Skeletal muscle satellite cell (primary cell): ENCODE measurements around the gene VSTM2L.
"Not testable (repeated sequence)": the region's sequence is repeated elsewhere in the genome, so short reads cannot be mapped to it uniquely, and the experiment has no call there.

Experiments
- H3K27me3 ChIP-seq: 2 replicates; pipeline ENCODE4 v1.7.0; 2013; ENCODE audit warnings: low read length; ENCODE audit not compliant: control insufficient read depth, insufficient read depth
- H3K36me3 ChIP-seq: 2 replicates; pipeline ENCODE4 v1.7.0; 2013; ENCODE audit warnings: mild to moderate bottlenecking, control low read depth, low read length; ENCODE audit not compliant: insufficient read depth
- H3K4me1 ChIP-seq: 2 replicates; pipeline ENCODE4 v1.7.0; 2013; ENCODE audit warnings: low read length; ENCODE audit not compliant: control insufficient read depth, insufficient read depth
- H3K4me2 ChIP-seq: 2 replicates; pipeline ENCODE4 v1.7.0; 2013; ENCODE audit warnings: mild to moderate bottlenecking, low read length
- H3K4me3 ChIP-seq: 2 replicates; pipeline ENCODE4 v1.7.0; 2013; ENCODE audit warnings: low read length
- H3K9ac ChIP-seq: 2 replicates; pipeline ENCODE4 v1.7.0; 2013; ENCODE audit warnings: mild to moderate bottlenecking, low read depth, low read length, moderate library complexity
- H3K9me3 ChIP-seq: replicated peaks from 2 replicates; pipeline ENCODE4 v1.7.0; 2013; ENCODE audit warnings: mild to moderate bottlenecking, control low read depth, low read length

The VSTM2L gene

DNA sequence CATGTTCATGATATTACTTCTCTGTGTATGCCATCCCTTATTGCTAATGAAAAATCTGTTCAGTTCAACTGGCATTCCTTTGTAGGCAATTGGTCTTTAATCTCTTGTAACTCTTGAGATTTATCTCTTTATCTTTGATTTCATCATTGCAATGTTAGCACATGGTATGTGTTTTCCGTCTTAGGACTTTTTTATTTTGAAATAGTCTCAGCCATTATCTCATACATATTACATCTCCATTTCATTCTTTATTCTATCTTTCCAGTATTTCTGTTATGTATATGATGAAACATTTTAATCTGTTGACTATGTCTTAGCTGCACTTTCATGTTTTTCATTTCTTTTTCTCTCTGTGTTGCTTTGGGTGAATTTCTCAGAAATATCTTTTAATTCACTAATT lies 58.1 kb downstream of the VSTM2L start:
- no peaks in the 10 kb centered on the region for H3K36me3 ChIP-seq
- no peaks in the 10 kb centered on the region for H3K9me3 ChIP-seq
- no peak overlapping the region for H3K4me3 ChIP-seq
- H3K27me3 ChIP-seq = peaks cover 60% of the 10 kb centered on the region
- no peaks in the 10 kb centered on the region for H3K4me1 ChIP-seq
- H3K9ac ChIP-seq = no peak overlapping the region
- no peak overlapping the region for H3K4me2 ChIP-seq

- H3K9me3 ChIP-seq, H3K36me3 ChIP-seq, H3K9ac ChIP-seq, H3K4me3 ChIP-seq, H3K4me1 ChIP-seq, H3K4me2 ChIP-seq: not testable (repeated sequence)
- H3K27me3 ChIP-seq = peaks cover 40% of the 10 kb centered on the region
Observed at GRCh38 chr20:37963483-37963882, 60.6 kb downstream of the VSTM2L start.

DNA sequence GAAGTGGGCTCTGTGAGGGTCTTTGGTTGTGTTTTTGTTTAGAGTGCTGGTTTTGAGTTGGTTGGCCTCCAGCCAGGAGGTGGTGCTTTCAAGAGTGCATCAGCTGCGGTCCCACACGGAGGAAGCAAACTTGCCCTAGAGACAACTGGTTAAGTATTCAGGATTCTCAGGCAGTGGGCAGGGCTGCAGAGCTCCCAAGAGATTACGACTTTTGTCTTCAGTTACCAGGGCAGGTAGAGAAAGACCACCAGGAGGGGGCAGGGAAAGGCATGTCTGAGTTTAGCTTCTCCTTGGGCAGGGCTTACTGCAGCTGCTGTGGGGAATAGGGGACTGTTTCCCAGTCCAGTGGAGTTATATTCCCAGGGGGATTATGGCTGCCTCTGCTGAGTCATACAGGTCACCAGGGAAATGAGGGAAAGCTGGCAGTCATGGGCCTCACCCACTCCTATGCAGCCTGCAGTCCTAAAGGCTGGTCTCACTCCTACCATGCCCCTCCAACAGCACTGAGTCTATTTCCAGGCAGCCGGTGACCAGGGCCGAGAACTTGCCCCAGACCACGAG lies 66.0 kb downstream of the VSTM2L start:
- Histone ChIP-seq H3K4me2 (no peak overlapping the region), H3K9ac (no peak overlapping the region), H3K27me3 (peaks cover 12% of the 10 kb centered on the region), H3K4me3 (no peak overlapping the region), H3K9me3 (no peaks in the 10 kb centered on the region), H3K36me3 (no peaks in the 10 kb centered on the region), H3K4me1 (peaks cover 16% of the 10 kb centered on the region)

DNA sequence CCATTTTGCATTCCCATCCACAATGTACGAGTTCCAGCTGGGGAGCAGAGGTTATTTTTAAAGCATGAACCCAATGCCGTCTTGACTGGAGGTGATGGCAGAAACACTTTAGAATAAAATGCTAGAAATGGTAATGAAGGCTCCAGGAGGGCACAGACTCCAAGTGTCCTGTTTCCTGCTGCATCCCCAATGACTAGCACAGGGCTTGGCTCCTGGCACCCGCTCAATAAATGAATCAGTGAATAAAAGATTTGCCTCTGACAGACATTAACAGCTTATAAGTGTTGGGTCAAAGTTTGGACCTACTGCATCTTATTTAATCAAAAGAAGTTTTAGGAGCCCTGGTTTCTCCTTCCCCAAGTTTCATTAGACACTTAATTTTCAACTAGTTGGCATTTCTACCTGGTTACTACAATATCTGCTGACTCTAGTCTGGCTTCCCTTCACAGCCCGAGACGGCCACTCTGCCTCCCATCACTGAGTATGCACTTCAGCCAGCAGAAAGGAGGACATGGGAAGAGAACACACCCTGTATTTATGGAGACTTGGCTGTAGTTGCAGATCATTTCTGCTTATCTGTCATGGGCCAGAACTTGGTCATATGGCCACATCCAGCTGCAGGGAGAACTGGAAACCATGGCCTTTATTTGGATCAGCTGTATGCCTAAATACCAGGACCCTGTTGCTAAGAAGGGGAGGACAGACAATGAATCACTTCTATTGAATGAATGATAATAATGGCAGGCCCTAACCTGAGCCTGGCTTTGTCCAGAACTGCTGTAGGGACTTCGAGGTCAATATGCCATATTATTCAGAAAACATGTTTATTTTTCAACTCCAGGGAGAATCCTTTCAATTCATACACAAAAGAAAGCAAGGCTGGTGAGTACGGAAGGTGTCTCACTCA lies 67.3 kb downstream of the VSTM2L start:
- Histone ChIP-seq H3K9ac (no peak overlapping the region), H3K4me2 (peak overlapping the region; percentile 8), H3K9me3 (no peaks in the 10 kb centered on the region), H3K4me1 (peaks cover 16% of the 10 kb centered on the region), H3K27me3 (no peaks in the 10 kb centered on the region), H3K36me3 (no peaks in the 10 kb centered on the region), H3K4me3 (no peak overlapping the region)

DNA sequence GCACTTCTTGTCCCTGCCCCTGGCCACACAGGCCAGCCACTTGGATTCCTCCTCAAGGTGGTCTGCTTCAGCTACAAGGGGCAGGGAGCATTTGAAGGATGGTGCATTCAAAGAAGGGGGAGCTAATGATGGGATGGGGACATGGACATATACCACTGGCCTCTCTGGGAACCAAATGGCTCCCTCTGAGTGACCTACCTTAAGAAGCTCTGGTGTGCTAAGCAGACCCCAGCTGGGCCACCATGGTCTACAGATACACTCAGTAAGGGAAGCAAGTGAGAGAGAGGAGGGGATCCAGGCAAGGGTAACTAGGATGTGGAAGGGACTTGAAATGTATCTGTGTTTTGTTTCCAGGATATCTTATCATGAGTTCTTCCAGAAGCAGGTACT lies 67.9 kb downstream of the VSTM2L start:
- no peak overlapping the region for H3K4me2 ChIP-seq
- H3K4me3 ChIP-seq = no peak overlapping the region
- H3K9me3 ChIP-seq = no peaks in the 10 kb centered on the region
- peaks cover 16% of the 10 kb centered on the region for H3K4me1 ChIP-seq
- H3K36me3 ChIP-seq = no peaks in the 10 kb centered on the region
- H3K9ac ChIP-seq = no peak overlapping the region
- no peaks in the 10 kb centered on the region for H3K27me3 ChIP-seq

- Histone ChIP-seq H3K9ac (no peak overlapping the region), H3K4me1 (peaks cover 16% of the 10 kb centered on the region), H3K9me3 (no peaks in the 10 kb centered on the region), H3K36me3 (no peaks in the 10 kb centered on the region), H3K27me3 (no peaks in the 10 kb centered on the region), H3K4me2 (no peak overlapping the region), H3K4me3 (no peak overlapping the region)
Observed at GRCh38 chr20:37971561-37972127, 68.7 kb downstream of the VSTM2L start.

GRCh38 chr20:37972256-37973058 lies 69.5 kb downstream of the VSTM2L start:
- H3K4me3 ChIP-seq = no peak overlapping the region
- H3K4me2 ChIP-seq = no peak overlapping the region
- H3K9ac ChIP-seq = no peak overlapping the region
- no peaks in the 10 kb centered on the region for H3K27me3 ChIP-seq
- H3K4me1 ChIP-seq = peaks cover 16% of the 10 kb centered on the region
- H3K36me3 ChIP-seq = no peaks in the 10 kb centered on the region
- no peaks in the 10 kb centered on the region for H3K9me3 ChIP-seq

GRCh38 chr20:37973059-37973910 lies 70.4 kb downstream of the VSTM2L start:
- H3K4me3 ChIP-seq = no peak overlapping the region
- H3K4me2 ChIP-seq = no peak overlapping the region
- H3K36me3 ChIP-seq = no peaks in the 10 kb centered on the region
- H3K9me3 ChIP-seq = no peaks in the 10 kb centered on the region
- no peaks in the 10 kb centered on the region for H3K27me3 ChIP-seq
- no peak overlapping the region for H3K9ac ChIP-seq
- H3K4me1 ChIP-seq = peaks cover 16% of the 10 kb centered on the region

- Histone ChIP-seq H3K4me2 (no peak overlapping the region), H3K9me3 (no peaks in the 10 kb centered on the region), H3K4me1 (no peaks in the 10 kb centered on the region), H3K36me3 (peaks cover 4% of the 10 kb centered on the region), H3K9ac (no peak overlapping the region), H3K27me3 (no peaks in the 10 kb centered on the region), H3K4me3 (no peak overlapping the region)
Observed at GRCh38 chr20:37976887-37977286, 74.0 kb downstream of the VSTM2L start.

DNA sequence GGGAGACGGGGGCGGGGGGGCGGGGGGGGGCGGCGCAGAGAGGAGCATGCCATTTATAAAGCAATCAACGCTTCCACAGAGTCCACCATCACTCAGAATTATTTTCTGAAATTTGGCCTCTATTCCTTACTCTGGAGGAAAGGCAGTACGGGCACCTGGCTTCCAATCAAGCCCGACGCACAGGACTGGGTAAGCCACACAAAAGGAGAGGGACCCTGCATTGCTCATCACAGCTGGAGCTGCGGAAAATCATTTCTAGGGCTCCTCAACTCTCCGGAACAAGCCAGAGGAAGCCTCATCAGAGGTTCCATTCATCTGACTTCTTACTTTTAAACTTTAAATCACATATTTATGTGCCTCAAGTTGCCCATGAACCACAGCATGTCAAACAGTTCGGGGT lies 74.4 kb downstream of the VSTM2L start:
- H3K4me3 ChIP-seq = no peak overlapping the region
- H3K4me2 ChIP-seq = no peak overlapping the region
- peaks cover 4% of the 10 kb centered on the region for H3K36me3 ChIP-seq
- H3K4me1 ChIP-seq = no peaks in the 10 kb centered on the region
- no peaks in the 10 kb centered on the region for H3K9me3 ChIP-seq
- H3K9ac ChIP-seq = no peak overlapping the region
- H3K27me3 ChIP-seq = no peaks in the 10 kb centered on the region
